Esophagus muscularis mucosa (tissue), 4 donors: ENCODE data around the gene TFB1M. TPM values are rescaled to one million over a fixed set of nuclear protein-coding genes. Genes with fewer than 3 reads are reported as not detected.

Source experiments
- DNase-seq: peaks from one replicate; pipeline ENCODE4 v3.0.0-alpha.2; 2017; ENCODE audit errors: extremely low spot score
- H3K27ac ChIP-seq, 4 donors: fragments of 200-600 bp; sonication (generic); replicated peaks in 1 of 4; 1 replicate in 3 of 4; 2 replicates in 1 of 4; pipeline ENCODE4 v1.5.1; 2016 to 2019; ENCODE audit warnings: mild to moderate bottlenecking in 1 of 4
- H3K27me3 ChIP-seq, 4 donors: fragments of 200-600 bp; sonication (generic); one replicate each; pipeline versions ENCODE4 v1.5.1 to v1.6.0; 2016 to 2019
- H3K36me3 ChIP-seq, 4 donors: fragments of 200-600 bp; sonication (generic); one replicate each; pipeline ENCODE4 v1.5.1; 2016 to 2019
- H3K4me1 ChIP-seq, 4 donors: fragments of 200-600 bp; sonication (generic); one replicate each; pipeline ENCODE4 v1.5.1; 2016 to 2019
- H3K4me3 ChIP-seq, 4 donors: fragments of 200-600 bp; sonication (generic); 1 replicate in 2 of 4; 2 replicates in 2 of 4; pipeline ENCODE4 v1.5.1; 2016 to 2019; ENCODE audit warnings: mild to moderate bottlenecking in 4 of 4, moderate library complexity in 1 of 4
- H3K9me3 ChIP-seq, 4 donors: fragments of 200-600 bp; sonication (generic); 1 replicate in 3 of 4; 2 replicates in 1 of 4; pipeline ENCODE4 v1.5.1; 2016 to 2019
- EP300 ChIP-seq: sonication (generic); formaldehyde crosslinking; IDR thresholded peaks from one replicate; pipeline ENCODE4 v1.6.1; 2017; ENCODE audit warnings: antibody characterized with exemption
- POLR2A ChIP-seq: fragments of 450-650 bp; IDR thresholded peaks from one replicate; pipeline ENCODE4 v1.6.1; 2017; ENCODE audit warnings: antibody characterized with exemption, moderate library complexity, mild to moderate bottlenecking, low read depth
- POLR2AphosphoS5 ChIP-seq, 2 donors: sonication (generic); formaldehyde crosslinking; IDR thresholded peaks; one replicate each; pipeline ENCODE4 v1.6.1; 2017; ENCODE audit warnings: antibody characterized with exemption in 2 of 2
- WGBS: methylation state at CpG from one replicate; pipeline ENCODE4 v1.1.5; 2018; 5-methylcytosine and 5-hydroxymethylcytosine counted together
- intact Hi-C: fragments of 100-400 bp; cut with DNase I; formaldehyde crosslinking; loops from one replicate; pipeline ENCODE4 v1.15.1; 2023
- total RNA-seq, 4 donors: library from RNA; depleted of rRNA; stranded (reverse); fragments of >200 nt; gene quantifications; one replicate each; pipeline versions ENCODE4 v1.1.0 to v1.2.1, GENCODE V29; 2016
- TF ChIP-seq, protein P1 (sequence below), 3 experiments: fragments of 200-600 bp in 2 of 3; fragments of 450-650 bp in 1 of 3; sonication (generic) in 2 of 3; IDR thresholded peaks; one replicate each; pipeline ENCODE4 v1.5.1; 2017 to 2019; ENCODE audit warnings: antibody characterized with exemption in 3 of 3, mild to moderate bottlenecking in 2 of 3, moderate library complexity in 1 of 3

Gene TFB1M
- total RNA-seq, 4 donors from 2014 or later: 6.5 to 15.4 (median 12.2) TPM

DNA sequence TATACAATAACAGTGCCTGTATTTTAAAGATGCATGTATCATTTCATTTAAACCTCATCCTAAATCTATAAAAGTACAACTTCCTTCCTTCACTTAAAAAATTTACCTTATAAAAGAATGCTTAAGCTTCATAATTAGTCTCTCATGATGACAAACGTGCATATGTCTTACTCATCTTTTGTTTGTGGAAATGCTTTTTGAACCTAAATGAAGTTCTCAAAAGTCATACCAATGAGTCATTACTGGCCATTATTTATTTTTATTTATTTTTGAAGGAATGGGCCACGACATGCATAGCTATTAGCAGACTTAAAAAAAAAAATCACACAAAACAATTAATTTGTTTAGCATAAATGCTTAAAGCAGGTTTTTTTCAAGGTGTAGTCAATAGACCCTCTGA, 3.7 kb downstream of the TFB1M start:
- Histone ChIP-seq H3K9me3 (no peaks in the 10 kb centered on the region), H3K27ac (no peak overlapping the region), H3K36me3 (peaks cover 0 to 38% (median 27%) of the 10 kb centered on the region in 4 donors), H3K27me3 (no peaks in the 10 kb centered on the region), H3K4me3 (no peak overlapping the region), H3K4me1 (peaks cover 4 to 24% (median 18%) of the 10 kb centered on the region in 4 donors)
- DNase-seq: no peak
- 54% methylated on average over 2 of the region's 2 CpGs for WGBS
- no peak for TF ChIP-seq EP300
- TF ChIP-seq, protein P1, sequence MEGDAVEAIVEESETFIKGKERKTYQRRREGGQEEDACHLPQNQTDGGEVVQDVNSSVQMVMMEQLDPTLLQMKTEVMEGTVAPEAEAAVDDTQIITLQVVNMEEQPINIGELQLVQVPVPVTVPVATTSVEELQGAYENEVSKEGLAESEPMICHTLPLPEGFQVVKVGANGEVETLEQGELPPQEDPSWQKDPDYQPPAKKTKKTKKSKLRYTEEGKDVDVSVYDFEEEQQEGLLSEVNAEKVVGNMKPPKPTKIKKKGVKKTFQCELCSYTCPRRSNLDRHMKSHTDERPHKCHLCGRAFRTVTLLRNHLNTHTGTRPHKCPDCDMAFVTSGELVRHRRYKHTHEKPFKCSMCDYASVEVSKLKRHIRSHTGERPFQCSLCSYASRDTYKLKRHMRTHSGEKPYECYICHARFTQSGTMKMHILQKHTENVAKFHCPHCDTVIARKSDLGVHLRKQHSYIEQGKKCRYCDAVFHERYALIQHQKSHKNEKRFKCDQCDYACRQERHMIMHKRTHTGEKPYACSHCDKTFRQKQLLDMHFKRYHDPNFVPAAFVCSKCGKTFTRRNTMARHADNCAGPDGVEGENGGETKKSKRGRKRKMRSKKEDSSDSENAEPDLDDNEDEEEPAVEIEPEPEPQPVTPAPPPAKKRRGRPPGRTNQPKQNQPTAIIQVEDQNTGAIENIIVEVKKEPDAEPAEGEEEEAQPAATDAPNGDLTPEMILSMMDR (IDR thresholded peaks at IDR 0.05): no peak
- no peak for TF ChIP-seq POLR2AphosphoS5 (IDR thresholded peaks at IDR 0.05)
- no peak for TF ChIP-seq POLR2A
- intact Hi-C loops: no loop called here

DNA sequence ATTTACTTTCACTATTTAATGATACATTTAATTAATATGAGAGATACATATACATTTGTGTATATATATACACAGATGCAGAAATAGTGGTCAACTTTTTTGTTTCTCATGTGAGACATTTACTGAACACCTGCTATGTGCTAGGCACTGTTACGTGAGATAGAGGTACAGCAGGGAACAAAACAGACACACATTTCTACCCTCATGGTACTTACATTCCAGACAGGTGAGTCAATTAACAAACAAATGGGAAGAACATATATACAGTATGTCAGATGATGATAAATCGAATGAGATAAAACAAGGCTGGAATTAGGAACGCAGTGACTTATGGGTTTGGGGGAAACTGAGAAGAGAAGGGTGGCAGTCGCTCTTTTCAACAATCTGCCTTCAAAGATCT, 5.1 kb downstream of the TFB1M start:
- peaks cover 0 to 15% (median 11%) of the 10 kb centered on the region in 4 donors for H3K4me1 ChIP-seq
- H3K36me3 ChIP-seq: peaks cover 0 to 38% (median 27%) of the 10 kb centered on the region in 4 donors
- 89% methylated on average over 4 of the region's 4 CpGs for WGBS
- TF ChIP-seq EP300: no peak
- TF ChIP-seq POLR2A: no peak
- TF ChIP-seq, protein P1 (IDR thresholded peaks at IDR 0.05): no peak
- no peak for TF ChIP-seq POLR2AphosphoS5 (IDR thresholded peaks at IDR 0.05)
- no peaks in the 10 kb centered on the region for H3K27me3 ChIP-seq
- DNase-seq: no peak
- H3K27ac ChIP-seq: no peak overlapping the region
- no peaks in the 10 kb centered on the region for H3K9me3 ChIP-seq
- intact Hi-C loops: no loop called here
- H3K4me3 ChIP-seq: no peak overlapping the region

DNA sequence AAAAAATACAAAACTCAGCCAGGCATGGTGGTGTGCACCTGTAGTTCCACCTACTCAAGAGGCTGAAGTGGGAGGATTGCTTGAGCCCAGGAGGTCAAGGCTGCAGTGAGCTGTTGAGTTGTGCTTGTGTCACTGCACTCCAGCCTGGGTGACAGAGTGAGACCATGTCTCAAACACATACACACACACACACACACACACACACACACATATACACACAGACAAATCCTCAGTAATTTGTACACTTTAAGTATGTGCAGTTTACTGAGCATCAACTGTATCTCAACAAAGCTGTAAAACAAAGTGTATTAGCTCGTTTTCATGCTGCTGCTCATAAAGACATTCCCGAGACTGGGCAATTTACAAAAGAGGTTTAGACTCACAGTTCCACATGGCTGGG, 7.3 kb downstream of the TFB1M start:
- H3K4me1 ChIP-seq: no peaks in the 10 kb centered on the region
- no peak for TF ChIP-seq EP300
- no peak for TF ChIP-seq POLR2AphosphoS5 (IDR thresholded peaks at IDR 0.05)
- TF ChIP-seq, protein P1 (IDR thresholded peaks at IDR 0.05): no peak
- TF ChIP-seq POLR2A: no peak
- H3K27me3 ChIP-seq: no peaks in the 10 kb centered on the region
- 90% methylated on average over 2 of the region's 2 CpGs for WGBS
- DNase-seq: no peak
- H3K27ac ChIP-seq: no peak overlapping the region
- H3K4me3 ChIP-seq: no peak overlapping the region
- intact Hi-C loops: no loop called here
- peaks cover 0 to 41% (median 27%) of the 10 kb centered on the region in 4 donors for H3K36me3 ChIP-seq
- H3K9me3 ChIP-seq: no peaks in the 10 kb centered on the region

DNA sequence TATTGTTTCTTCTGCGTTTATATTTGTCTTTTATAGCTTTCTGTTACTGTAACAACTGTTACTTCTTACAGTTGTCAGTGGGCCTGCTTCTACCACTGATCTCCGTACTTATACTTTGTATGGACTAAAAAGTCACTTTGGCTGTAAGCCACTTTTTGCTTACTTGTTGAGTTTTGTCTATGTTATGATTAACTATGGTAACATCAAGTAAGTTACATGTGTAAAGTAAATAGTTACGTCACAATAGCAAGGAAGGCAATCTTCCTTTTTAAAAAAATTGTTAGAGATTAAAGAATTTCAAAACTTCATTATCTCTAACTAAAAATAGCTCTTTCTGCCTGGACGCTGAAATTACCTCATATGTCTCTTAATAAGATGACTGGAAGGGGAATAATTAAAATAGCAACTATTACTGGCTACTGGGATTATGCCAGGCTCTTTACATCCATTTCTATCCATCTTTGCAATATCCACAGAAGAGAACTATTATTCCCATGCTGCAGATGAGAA, 10.9 kb downstream of the TFB1M start:
- H3K27me3 ChIP-seq: no peaks in the 10 kb centered on the region
- intact Hi-C loops: no loop called here
- no peak overlapping the region for H3K27ac ChIP-seq
- peaks cover 0 to 21% (median 13%) of the 10 kb centered on the region in 4 donors for H3K36me3 ChIP-seq
- no peak for DNase-seq
- 56% methylated on average over 4 of the region's 4 CpGs for WGBS
- TF ChIP-seq EP300 (no peak), POLR2AphosphoS5 (IDR thresholded peaks at IDR 0.05) (no peak), POLR2A (no peak)
- TF ChIP-seq, protein P1 (IDR thresholded peaks at IDR 0.05): no peak
- no peak overlapping the region for H3K4me3 ChIP-seq
- no peaks in the 10 kb centered on the region for H3K9me3 ChIP-seq
- no peaks in the 10 kb centered on the region for H3K4me1 ChIP-seq

DNA sequence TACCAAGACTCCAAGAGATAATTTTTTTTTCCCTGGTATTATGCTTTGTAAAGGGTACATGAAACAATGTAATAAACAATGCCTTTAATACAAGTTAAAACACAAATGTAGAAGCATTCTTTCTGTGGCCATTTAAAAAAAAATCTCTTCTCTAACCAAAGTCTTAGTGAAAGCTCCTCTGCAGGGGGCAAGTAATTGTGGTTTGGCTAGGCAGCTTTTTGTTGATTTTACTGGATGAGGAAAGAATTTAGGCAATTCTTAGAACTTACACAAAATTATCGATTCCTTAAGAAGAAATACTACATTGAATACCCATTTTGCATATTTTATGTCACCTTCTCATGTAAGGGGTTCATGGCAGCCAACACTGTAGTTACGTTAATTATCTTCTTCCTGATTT, 12.4 kb downstream of the TFB1M start:
- 94% methylated on average over 2 of the region's 2 CpGs for WGBS
- no peak overlapping the region for H3K27ac ChIP-seq
- H3K4me1 ChIP-seq: no peaks in the 10 kb centered on the region
- H3K27me3 ChIP-seq: no peaks in the 10 kb centered on the region
- no peaks in the 10 kb centered on the region for H3K9me3 ChIP-seq
- intact Hi-C loops: no loop called here
- H3K36me3 ChIP-seq: peaks cover 0 to 19% (median 15%) of the 10 kb centered on the region in 4 donors
- no peak for DNase-seq
- TF ChIP-seq POLR2AphosphoS5 (IDR thresholded peaks at IDR 0.05) (no peak), POLR2A (no peak), EP300 (no peak)
- TF ChIP-seq, protein P1 (IDR thresholded peaks at IDR 0.05): no peak
- no peak overlapping the region for H3K4me3 ChIP-seq
